ENCODE results near the gene CR1.
A peak's percentile ranks its signal among the peaks of the same experiment; 100 is the strongest.
"Not testable (repeated sequence)": the region's sequence is repeated elsewhere in the genome, so short reads cannot be mapped to it uniquely, and the experiment has no call there.

Gene CR1

DNA sequence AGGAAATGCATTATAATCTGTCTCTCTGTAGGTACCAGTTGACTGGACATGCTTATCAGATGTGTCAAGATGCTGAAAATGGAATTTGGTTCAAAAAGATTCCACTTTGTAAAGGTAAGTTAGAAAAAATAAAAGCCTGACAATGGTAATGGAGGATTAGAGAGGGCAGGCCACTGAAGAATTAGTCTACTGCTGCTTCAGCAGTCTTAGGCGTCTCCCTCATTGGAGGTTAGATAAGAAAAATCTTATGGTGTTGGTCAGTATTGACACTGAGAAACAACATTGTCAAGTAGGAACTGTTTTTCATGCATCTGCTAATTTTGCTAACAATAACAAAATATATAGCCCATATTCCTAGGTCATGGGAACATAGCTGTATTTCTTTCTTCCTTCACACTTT is 21.7 kb upstream of the CR1 start:
- H3K27me3 ChIP-seq (ENCODE audit: control insufficient read depth, insufficient read depth, low read length) = no peaks in the 10 kb centered on the region

DNA sequence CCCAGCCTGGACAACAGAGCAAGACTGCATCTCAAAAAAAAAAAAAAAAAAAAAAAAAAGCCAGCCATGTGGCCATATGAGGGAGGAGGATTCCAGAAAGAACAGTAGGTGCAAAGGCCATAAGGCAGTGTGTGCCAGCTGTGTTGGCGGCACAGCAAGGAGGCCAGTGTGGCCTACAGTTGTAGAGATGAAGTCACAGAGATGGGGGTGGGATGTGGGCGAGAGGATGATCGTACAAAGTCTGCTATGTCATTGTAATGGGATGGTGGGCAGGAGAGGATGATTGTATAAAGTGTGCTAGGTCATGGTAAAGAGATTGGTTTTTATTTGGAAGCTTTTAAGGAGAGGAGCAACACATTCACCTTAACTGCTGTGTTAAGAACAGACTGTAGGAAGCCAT is 9.8 kb upstream of the CR1 start:
- Histone ChIP-seq H3K9ac (ENCODE audit: low read length) (no peak overlapping the region), H3K36me3 (ENCODE audit: control insufficient read depth, low read depth, low read length) (no peaks in the 10 kb centered on the region), H3K27ac (ENCODE audit: low read length) (no peak overlapping the region), H3K4me1 (ENCODE audit: control insufficient read depth, low read depth, low read length) (no peaks in the 10 kb centered on the region), H3K27me3 (ENCODE audit: control insufficient read depth, insufficient read depth, low read length) (no peaks in the 10 kb centered on the region), H3K9me3 (ENCODE audit: control insufficient read depth, low read depth, low read length) (no peaks in the 10 kb centered on the region), H3K4me3 (ENCODE audit: low read length) (no peak overlapping the region)

More for the DNA sequence above, 21.7 kb upstream of the CR1 start:
- H3K9ac ChIP-seq (ENCODE audit: low read length) = no peak overlapping the region
- no peak overlapping the region for H3K27ac ChIP-seq (ENCODE audit: low read length)
- H3K4me1 ChIP-seq (ENCODE audit: control insufficient read depth, low read depth, low read length) = no peaks in the 10 kb centered on the region
- H3K9me3 ChIP-seq (ENCODE audit: control insufficient read depth, low read depth, low read length) = no peaks in the 10 kb centered on the region
- no peak overlapping the region for H3K4me3 ChIP-seq (ENCODE audit: low read length)
- H3K36me3 ChIP-seq (ENCODE audit: control insufficient read depth, low read depth, low read length) = no peaks in the 10 kb centered on the region

DNA sequence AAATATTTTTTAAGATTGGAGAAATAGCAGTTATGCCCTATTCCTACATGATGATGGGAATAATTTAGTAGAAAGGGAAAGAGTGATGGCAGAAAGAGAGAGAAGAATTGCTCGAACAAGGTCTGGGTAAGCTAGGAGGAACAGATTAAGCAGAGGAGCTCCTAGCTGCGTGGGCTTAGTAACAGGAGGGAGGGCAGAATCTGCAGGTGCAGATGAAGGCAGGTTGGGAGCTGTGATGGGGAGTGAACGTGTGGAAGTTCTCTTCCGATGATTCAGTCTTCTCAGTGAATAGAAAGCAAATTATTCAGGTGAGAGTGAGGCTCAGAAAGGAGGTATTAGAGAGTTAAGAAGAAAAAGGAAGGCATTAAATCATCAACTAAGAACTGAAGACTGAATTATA is 8.3 kb upstream of the CR1 start:
- Histone ChIP-seq H3K4me1 (ENCODE audit: control insufficient read depth, low read depth, low read length) (no peaks in the 10 kb centered on the region), H3K36me3 (ENCODE audit: control insufficient read depth, low read depth, low read length) (no peaks in the 10 kb centered on the region), H3K4me3 (ENCODE audit: low read length) (no peak overlapping the region), H3K9ac (ENCODE audit: low read length) (no peak overlapping the region), H3K9me3 (ENCODE audit: control insufficient read depth, low read depth, low read length) (no peaks in the 10 kb centered on the region), H3K27ac (ENCODE audit: low read length) (no peak overlapping the region), H3K27me3 (ENCODE audit: control insufficient read depth, insufficient read depth, low read length) (no peaks in the 10 kb centered on the region)

DNA sequence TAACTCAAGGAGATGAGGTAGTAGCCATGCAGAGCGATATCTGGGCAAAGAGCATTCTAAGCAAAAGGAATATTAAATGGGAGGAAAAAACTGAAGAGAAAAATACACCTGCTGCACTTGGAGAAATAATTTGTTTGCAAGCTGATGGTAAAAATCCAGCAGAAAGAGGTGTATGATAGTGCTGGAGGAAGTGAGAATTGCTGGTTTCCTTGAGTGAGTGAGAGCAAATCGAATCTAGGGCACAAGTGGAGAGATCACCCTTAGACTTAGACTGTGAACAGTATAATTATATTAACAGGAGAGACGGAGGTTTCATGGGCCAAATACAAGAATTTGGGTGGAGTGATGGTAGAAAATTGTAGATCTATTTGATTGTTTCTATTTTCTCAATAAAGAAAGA is 2.7 kb upstream of the CR1 start:
- no peaks in the 10 kb centered on the region for H3K4me1 ChIP-seq (ENCODE audit: control insufficient read depth, low read depth, low read length)

DNA sequence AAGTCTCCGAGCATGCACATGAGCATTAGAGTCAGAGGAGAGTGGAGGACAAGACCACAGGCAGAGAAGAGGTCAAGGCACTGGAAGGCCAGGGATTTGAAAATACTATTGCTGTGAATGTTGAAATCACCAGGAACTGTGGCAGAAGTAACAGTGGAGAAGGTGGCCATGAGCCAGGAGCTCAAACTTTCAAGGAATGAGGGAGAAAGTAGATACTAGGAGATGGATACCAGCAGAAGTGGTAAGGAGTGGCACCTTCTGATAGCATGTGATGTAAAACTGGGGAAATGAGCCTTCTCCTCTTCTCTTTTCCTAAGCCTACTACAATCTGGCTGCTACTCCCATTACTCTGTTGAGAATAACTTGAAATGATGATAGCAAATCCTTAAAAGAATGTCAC is 1.8 kb upstream of the CR1 start:
- Histone ChIP-seq H3K4me3 (ENCODE audit: low read length) (no peak overlapping the region), H3K9me3 (ENCODE audit: control insufficient read depth, low read depth, low read length) (no peaks in the 10 kb centered on the region), H3K36me3 (ENCODE audit: control insufficient read depth, low read depth, low read length) (no peaks in the 10 kb centered on the region), H3K27ac (ENCODE audit: low read length) (no peak overlapping the region), H3K9ac (ENCODE audit: low read length) (no peak overlapping the region), H3K27me3 (ENCODE audit: control insufficient read depth, insufficient read depth, low read length) (peaks cover 41% of the 10 kb centered on the region), H3K4me1 (ENCODE audit: control insufficient read depth, low read depth, low read length) (no peaks in the 10 kb centered on the region)

More for the DNA sequence above, 2.7 kb upstream of the CR1 start:
- Histone ChIP-seq H3K9ac (ENCODE audit: low read length) (no peak overlapping the region), H3K4me3 (ENCODE audit: low read length) (no peak overlapping the region), H3K36me3 (ENCODE audit: control insufficient read depth, low read depth, low read length) (no peaks in the 10 kb centered on the region), H3K9me3 (ENCODE audit: control insufficient read depth, low read depth, low read length) (no peaks in the 10 kb centered on the region), H3K27ac (ENCODE audit: low read length) (no peak overlapping the region), H3K27me3 (ENCODE audit: control insufficient read depth, insufficient read depth, low read length) (peaks cover 39% of the 10 kb centered on the region)

DNA sequence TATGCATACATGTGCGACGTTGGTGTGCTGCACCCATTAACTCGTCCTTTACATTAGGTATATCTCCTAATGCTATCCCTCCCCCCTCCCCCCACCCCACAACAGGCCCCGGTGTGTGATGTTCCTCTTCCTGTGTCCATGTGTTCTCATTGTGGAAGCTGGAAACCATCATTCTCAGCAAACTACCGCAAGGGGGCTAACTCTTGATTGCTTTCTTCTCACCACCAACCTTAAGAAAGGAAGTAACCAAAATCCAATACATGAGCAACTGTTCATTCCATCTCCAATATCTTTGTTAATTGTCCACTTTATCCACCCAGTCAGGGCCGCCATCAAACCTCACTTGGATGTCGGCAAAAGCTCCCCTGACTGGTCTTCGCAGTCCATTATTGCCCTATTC is 676 bp upstream of the CR1 start:
- not testable (repeated sequence) for H3K36me3 ChIP-seq (ENCODE audit: control insufficient read depth, low read depth, low read length); H3K9me3 ChIP-seq (ENCODE audit: control insufficient read depth, low read depth, low read length); H3K4me1 ChIP-seq (ENCODE audit: control insufficient read depth, low read depth, low read length); H3K9ac ChIP-seq (ENCODE audit: low read length); H3K27ac ChIP-seq (ENCODE audit: low read length)
- Histone ChIP-seq H3K27me3 (ENCODE audit: control insufficient read depth, insufficient read depth, low read length) (peaks cover 41% of the 10 kb centered on the region), H3K4me3 (ENCODE audit: low read length) (peak overlapping the region; percentile 60)

DNA sequence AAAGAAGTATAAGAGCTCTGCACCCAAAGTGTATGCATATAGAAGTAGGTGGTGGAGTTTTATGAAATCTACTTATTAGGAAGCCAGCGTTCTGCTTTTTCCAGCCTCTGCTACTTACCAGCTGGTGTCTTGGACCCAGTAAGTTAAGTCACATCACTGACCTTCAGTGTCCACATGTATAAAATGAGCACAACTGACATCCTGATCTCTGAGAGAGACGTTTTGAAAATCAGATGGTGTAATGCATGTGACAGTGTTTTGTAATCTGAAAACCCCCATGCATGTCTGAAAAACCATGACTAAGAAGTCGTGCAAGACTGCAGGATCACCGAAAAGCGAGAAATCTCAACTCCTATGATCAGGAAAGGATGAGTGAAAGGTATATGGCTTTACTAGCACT is 2.0 kb downstream of the CR1 start:
- no peaks in the 10 kb centered on the region for H3K36me3 ChIP-seq (ENCODE audit: control insufficient read depth, low read depth, low read length)
- no peak overlapping the region for H3K4me3 ChIP-seq (ENCODE audit: low read length)
- H3K4me1 ChIP-seq (ENCODE audit: control insufficient read depth, low read depth, low read length) = no peaks in the 10 kb centered on the region
- H3K27me3 ChIP-seq (ENCODE audit: control insufficient read depth, insufficient read depth, low read length) = peaks cover 41% of the 10 kb centered on the region
- no peaks in the 10 kb centered on the region for H3K9me3 ChIP-seq (ENCODE audit: control insufficient read depth, low read depth, low read length)
- no peak overlapping the region for H3K27ac ChIP-seq (ENCODE audit: low read length)
- no peak overlapping the region for H3K9ac ChIP-seq (ENCODE audit: low read length)

DNA sequence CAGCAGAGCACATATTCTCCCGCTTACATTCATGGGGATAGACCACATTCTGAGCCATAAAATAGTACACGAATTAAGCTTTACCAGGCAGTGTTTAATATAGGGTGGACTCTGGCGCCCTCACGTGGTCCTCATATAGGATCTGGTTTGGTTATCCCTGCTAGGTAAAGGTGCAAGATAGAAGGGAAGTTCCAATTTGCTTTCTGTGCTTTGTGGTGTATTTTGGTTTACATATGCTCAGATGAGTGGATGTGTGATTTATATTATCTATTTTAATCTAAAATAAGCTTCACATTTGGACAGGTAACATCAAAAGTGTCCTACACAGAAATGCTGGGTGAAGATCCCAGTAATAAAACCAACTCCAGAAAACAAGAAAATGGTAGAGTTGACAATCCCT is 3.6 kb downstream of the CR1 start:
- Histone ChIP-seq H3K4me3 (ENCODE audit: low read length) (no peak overlapping the region), H3K27me3 (ENCODE audit: control insufficient read depth, insufficient read depth, low read length) (peaks cover 34% of the 10 kb centered on the region), H3K4me1 (ENCODE audit: control insufficient read depth, low read depth, low read length) (no peaks in the 10 kb centered on the region), H3K27ac (ENCODE audit: low read length) (no peak overlapping the region), H3K9me3 (ENCODE audit: control insufficient read depth, low read depth, low read length) (no peaks in the 10 kb centered on the region), H3K36me3 (ENCODE audit: control insufficient read depth, low read depth, low read length) (no peaks in the 10 kb centered on the region), H3K9ac (ENCODE audit: low read length) (no peak overlapping the region)

DNA sequence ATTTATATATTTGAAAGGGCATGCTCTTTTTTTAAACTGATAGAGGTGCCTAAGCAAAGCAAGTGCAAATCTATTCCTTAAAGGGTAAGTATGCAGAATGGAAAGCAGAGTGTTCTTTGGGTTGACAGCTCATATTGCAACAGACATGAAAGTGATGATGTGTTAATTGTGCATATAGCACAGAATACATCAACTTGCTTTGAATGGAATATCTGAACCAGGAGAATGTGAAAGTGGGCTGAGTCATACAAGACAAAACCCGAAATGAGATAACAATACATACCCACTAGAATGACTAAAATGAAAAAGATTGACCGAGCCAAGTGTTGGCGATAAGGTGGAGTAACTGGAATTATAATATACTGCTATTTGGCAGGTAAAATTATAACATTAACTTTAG is 4.3 kb downstream of the CR1 start:
- Histone ChIP-seq H3K9ac (ENCODE audit: low read length) (no peak overlapping the region), H3K27ac (ENCODE audit: low read length) (no peak overlapping the region), H3K27me3 (ENCODE audit: control insufficient read depth, insufficient read depth, low read length) (peaks cover 31% of the 10 kb centered on the region), H3K4me3 (ENCODE audit: low read length) (no peak overlapping the region), H3K4me1 (ENCODE audit: control insufficient read depth, low read depth, low read length) (no peaks in the 10 kb centered on the region), H3K9me3 (ENCODE audit: control insufficient read depth, low read depth, low read length) (no peaks in the 10 kb centered on the region), H3K36me3 (ENCODE audit: control insufficient read depth, low read depth, low read length) (no peaks in the 10 kb centered on the region)

DNA sequence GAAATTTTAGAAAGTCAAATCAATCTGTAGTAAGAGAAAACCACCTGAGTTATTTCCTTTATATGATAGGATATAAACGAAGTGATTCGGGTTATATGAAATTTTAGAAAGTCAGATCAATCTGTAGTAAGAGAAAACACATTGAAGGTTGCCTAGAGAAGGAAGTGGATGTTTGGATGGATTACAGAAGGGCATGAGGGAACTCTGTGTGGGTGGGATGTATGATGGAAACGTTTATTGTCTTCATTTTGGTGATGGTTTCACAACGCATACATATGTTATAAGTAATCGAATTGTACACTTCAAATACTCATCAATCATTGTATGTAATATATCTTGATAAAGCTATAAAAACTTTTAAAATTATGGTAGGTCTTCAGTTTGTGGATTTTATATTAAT is 5.1 kb downstream of the CR1 start:
- Histone ChIP-seq H3K9me3 (ENCODE audit: control insufficient read depth, low read depth, low read length) (no peaks in the 10 kb centered on the region), H3K27ac (ENCODE audit: low read length) (no peak overlapping the region), H3K27me3 (ENCODE audit: control insufficient read depth, insufficient read depth, low read length) (peaks cover 23% of the 10 kb centered on the region), H3K4me3 (ENCODE audit: low read length) (no peak overlapping the region), H3K9ac (ENCODE audit: low read length) (no peak overlapping the region), H3K36me3 (ENCODE audit: control insufficient read depth, low read depth, low read length) (no peaks in the 10 kb centered on the region), H3K4me1 (ENCODE audit: control insufficient read depth, low read depth, low read length) (no peaks in the 10 kb centered on the region)

DNA sequence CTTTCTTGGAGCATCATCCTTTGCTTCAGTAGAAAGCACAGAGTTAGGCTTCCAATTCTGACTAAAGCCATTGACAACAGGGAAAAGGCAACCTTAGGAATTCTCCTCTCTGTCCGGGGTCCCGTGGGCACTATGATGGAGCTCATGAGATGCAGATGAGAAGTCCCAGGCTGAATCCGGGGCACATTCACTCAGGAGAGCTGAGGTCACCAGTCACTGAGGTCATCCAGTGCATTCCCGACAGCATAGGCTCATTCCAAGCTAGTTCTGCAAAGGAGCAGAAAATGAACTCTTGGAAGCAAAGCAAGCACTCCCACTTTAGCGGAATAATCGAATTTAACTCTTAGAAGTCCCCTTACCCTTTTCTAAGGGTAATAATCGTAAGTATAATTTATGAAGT is 6.8 kb downstream of the CR1 start:
- H3K36me3 ChIP-seq (ENCODE audit: control insufficient read depth, low read depth, low read length) = no peaks in the 10 kb centered on the region
- no peak overlapping the region for H3K27ac ChIP-seq (ENCODE audit: low read length)
- no peaks in the 10 kb centered on the region for H3K9me3 ChIP-seq (ENCODE audit: control insufficient read depth, low read depth, low read length)
- H3K4me1 ChIP-seq (ENCODE audit: control insufficient read depth, low read depth, low read length) = no peaks in the 10 kb centered on the region
- H3K27me3 ChIP-seq (ENCODE audit: control insufficient read depth, insufficient read depth, low read length) = peaks cover 7% of the 10 kb centered on the region
- H3K4me3 ChIP-seq (ENCODE audit: low read length) = no peak overlapping the region
- H3K9ac ChIP-seq (ENCODE audit: low read length) = no peak overlapping the region

DNA sequence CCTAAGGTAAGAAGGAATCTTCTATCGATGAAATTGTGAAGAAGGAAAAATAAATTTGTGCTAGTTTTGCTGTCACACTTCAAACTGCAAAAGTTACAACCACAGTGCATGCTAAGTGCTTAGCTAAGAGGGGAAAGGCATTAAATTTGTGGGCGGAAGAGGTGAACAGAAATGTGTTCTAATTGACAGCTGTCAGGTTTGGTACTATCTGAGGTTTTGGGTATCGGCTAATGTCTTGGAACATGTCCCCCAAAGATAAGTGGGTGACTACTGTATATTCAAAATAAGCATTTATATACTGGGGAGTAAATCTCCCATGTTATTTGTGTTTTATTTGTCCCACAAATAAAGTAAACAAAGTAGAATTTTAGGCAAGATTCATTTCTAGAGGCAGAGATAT is 8.0 kb downstream of the CR1 start:
- H3K9me3 ChIP-seq (ENCODE audit: control insufficient read depth, low read depth, low read length) = no peaks in the 10 kb centered on the region
- no peaks in the 10 kb centered on the region for H3K36me3 ChIP-seq (ENCODE audit: control insufficient read depth, low read depth, low read length)
- no peak overlapping the region for H3K4me3 ChIP-seq (ENCODE audit: low read length)
- no peak overlapping the region for H3K27ac ChIP-seq (ENCODE audit: low read length)
- H3K4me1 ChIP-seq (ENCODE audit: control insufficient read depth, low read depth, low read length) = no peaks in the 10 kb centered on the region
- H3K9ac ChIP-seq (ENCODE audit: low read length) = no peak overlapping the region
- no peaks in the 10 kb centered on the region for H3K27me3 ChIP-seq (ENCODE audit: control insufficient read depth, insufficient read depth, low read length)

DNA sequence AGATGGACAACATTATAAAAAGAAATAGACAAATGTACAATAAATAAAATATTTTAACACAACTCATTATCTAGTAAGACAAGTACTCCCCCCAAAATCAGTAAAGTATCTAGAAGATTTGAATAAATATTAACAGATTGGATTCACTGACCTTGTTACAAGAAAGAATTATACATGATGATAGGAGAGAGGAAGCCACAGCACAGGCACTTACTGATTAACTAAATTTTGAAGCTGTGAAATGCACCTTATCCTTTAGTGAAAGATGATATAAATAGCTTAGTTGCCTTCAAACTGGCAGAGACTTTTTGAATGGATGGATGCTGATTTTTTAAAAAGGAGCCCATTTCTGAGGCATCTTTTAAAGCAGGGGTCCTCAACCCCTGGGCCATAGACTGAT is 8.5 kb downstream of the CR1 start:
- H3K9me3 ChIP-seq (ENCODE audit: control insufficient read depth, low read depth, low read length) = no peaks in the 10 kb centered on the region
- H3K36me3 ChIP-seq (ENCODE audit: control insufficient read depth, low read depth, low read length) = no peaks in the 10 kb centered on the region
- H3K9ac ChIP-seq (ENCODE audit: low read length) = no peak overlapping the region
- H3K27me3 ChIP-seq (ENCODE audit: control insufficient read depth, insufficient read depth, low read length) = no peaks in the 10 kb centered on the region
- no peaks in the 10 kb centered on the region for H3K4me1 ChIP-seq (ENCODE audit: control insufficient read depth, low read depth, low read length)
- no peak overlapping the region for H3K27ac ChIP-seq (ENCODE audit: low read length)
- no peak overlapping the region for H3K4me3 ChIP-seq (ENCODE audit: low read length)
